Lower lobe of right lung (tissue), 2 donors: ENCODE measurements around the gene OCIAD1. TPM values are rescaled to one million over a fixed set of nuclear protein-coding genes. Genes with fewer than 3 reads are reported as not detected.

Experiments used
- ATAC-seq, 2 donors: fragments of 200-7000 bp; cut with Tn5 transposase; one replicate each; pipeline ENCODE4 v1.9.1; 2020 to 2022; ENCODE audit warnings: mild to moderate bottlenecking in 2 of 2, moderate library complexity in 2 of 2
- DNase-seq: peaks from one replicate; pipeline ENCODE4 v3.0.0-alpha.2; 2020
- H3K27ac ChIP-seq: fragments of 200-600 bp; one replicate; pipeline ENCODE4 v1.8.0; 2022
- H3K27me3 ChIP-seq: fragments of 200-600 bp; one replicate; pipeline ENCODE4 v1.8.0; 2022; ENCODE audit warnings: low read depth
- H3K36me3 ChIP-seq: fragments of 200-600 bp; one replicate; pipeline ENCODE4 v1.8.0; 2022; ENCODE audit warnings: mild to moderate bottlenecking
- H3K4me1 ChIP-seq: fragments of 200-600 bp; one replicate; pipeline ENCODE4 v1.8.0; 2022
- H3K4me3 ChIP-seq: fragments of 200-600 bp; one replicate; pipeline ENCODE4 v1.8.0; 2022; ENCODE audit warnings: mild to moderate bottlenecking
- H3K9me3 ChIP-seq: fragments of 200-600 bp; one replicate; pipeline ENCODE4 v1.8.0; 2022
- intact Hi-C: fragments of 100-400 bp; cut with DNase I; formaldehyde crosslinking; loops from one replicate; pipeline ENCODE4 v1.11.0; 2022
- total RNA-seq: library from RNA; stranded (reverse); fragmentation: NEBNext Ultra II Directional; extraction: Animal tissue kit (Norgen Biotek cat#: 25700); gene quantifications from one replicate; pipeline ENCODE4 v1.2.1, GENCODE V29; 2021
- TF ChIP-seq, protein P1 (sequence below): fragments of 200-600 bp; IDR thresholded peaks from one replicate; pipeline ENCODE4 v1.8.0; 2022; ENCODE audit warnings: antibody characterized with exemption, mild to moderate bottlenecking
- donor health status: DM: no; HTN: yes; CAD: no; lungs with severe emphysema.

Gene OCIAD1
- total RNA-seq, 1 donor from 2014 or later = 101 TPM

DNA sequence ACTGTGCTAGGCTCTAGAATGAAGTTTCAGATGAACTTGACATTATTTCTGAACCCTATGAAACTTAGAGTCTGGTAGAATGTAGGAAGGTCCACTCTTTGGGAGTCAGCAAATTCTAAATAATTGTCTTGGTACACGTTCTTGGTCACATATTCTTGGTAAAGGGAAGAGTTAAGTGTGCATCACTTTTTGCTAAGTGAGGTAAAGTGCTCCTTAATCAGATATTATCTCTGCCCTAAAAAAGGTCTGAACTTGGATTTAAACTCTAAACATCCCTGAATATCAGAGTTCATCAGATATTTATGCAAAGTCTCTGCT, 68.5 kb downstream of the OCIAD1 start:
- no peaks in the 10 kb centered on the region for H3K9me3 ChIP-seq
- H3K27ac ChIP-seq = no peak overlapping the region
- intact Hi-C loops = no loop called here
- ATAC-seq = no peak
- no peaks in the 10 kb centered on the region for H3K27me3 ChIP-seq
- H3K36me3 ChIP-seq = peaks cover 43% of the 10 kb centered on the region
- no peaks in the 10 kb centered on the region for H3K4me1 ChIP-seq
- TF ChIP-seq, protein P1, sequence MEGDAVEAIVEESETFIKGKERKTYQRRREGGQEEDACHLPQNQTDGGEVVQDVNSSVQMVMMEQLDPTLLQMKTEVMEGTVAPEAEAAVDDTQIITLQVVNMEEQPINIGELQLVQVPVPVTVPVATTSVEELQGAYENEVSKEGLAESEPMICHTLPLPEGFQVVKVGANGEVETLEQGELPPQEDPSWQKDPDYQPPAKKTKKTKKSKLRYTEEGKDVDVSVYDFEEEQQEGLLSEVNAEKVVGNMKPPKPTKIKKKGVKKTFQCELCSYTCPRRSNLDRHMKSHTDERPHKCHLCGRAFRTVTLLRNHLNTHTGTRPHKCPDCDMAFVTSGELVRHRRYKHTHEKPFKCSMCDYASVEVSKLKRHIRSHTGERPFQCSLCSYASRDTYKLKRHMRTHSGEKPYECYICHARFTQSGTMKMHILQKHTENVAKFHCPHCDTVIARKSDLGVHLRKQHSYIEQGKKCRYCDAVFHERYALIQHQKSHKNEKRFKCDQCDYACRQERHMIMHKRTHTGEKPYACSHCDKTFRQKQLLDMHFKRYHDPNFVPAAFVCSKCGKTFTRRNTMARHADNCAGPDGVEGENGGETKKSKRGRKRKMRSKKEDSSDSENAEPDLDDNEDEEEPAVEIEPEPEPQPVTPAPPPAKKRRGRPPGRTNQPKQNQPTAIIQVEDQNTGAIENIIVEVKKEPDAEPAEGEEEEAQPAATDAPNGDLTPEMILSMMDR = no peak
- DNase-seq = no peak
- no peak overlapping the region for H3K4me3 ChIP-seq

DNA sequence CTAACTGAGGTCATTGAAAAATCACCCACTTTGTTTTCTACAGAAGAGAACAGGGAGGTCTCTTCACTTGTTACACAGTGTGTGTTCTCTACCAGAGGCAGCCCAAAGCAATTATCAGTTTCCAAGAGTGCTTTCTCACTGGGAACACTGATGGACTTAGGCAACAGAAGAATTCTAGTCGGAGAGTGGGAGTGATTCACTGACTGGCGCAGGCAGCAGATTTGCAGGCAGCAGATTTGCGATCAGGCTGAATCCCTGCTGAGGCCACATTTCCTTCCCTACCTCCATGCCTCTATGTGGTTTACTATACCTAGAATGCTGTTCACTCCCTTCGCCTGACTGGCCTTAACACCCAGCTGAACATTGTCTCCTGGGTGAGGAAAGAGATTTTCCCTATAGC, 69.1 kb downstream of the OCIAD1 start:
- intact Hi-C loops = no loop called here
- DNase-seq = no peak
- H3K4me3 ChIP-seq = no peak overlapping the region
- peaks cover 43% of the 10 kb centered on the region for H3K36me3 ChIP-seq
- H3K9me3 ChIP-seq = no peaks in the 10 kb centered on the region
- ATAC-seq = no peak
- H3K27ac ChIP-seq = no peak overlapping the region
- H3K4me1 ChIP-seq = no peaks in the 10 kb centered on the region
- H3K27me3 ChIP-seq = no peaks in the 10 kb centered on the region
- TF ChIP-seq, protein P1 = no peak

DNA sequence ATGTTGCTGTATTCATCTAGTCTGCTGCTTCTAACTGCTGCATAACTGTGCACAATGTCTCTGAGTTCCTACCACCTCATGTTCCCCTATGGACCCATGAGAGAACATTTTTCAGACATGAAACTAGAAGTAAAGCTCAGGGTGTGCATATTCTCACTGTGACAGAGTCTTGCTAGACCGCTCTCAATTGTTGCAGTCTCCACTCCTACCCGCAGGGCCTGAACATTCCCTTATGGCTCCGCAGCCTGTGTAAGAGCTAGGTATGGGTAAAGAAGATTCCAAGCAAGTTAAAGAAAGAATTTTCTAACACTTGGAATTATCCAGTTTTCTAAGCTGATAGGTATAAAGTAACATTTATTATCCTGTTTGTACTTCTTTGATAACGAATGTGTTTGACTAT, 70.3 kb downstream of the OCIAD1 start:
- TF ChIP-seq, protein P1 = no peak
- intact Hi-C loops = no loop called here
- no peaks in the 10 kb centered on the region for H3K27me3 ChIP-seq
- no peaks in the 10 kb centered on the region for H3K9me3 ChIP-seq
- peaks cover 11% of the 10 kb centered on the region for H3K4me1 ChIP-seq
- no peak overlapping the region for H3K4me3 ChIP-seq
- H3K27ac ChIP-seq = no peak overlapping the region
- H3K36me3 ChIP-seq = peaks cover 39% of the 10 kb centered on the region
- DNase-seq (no peak), ATAC-seq (no peak)

DNA sequence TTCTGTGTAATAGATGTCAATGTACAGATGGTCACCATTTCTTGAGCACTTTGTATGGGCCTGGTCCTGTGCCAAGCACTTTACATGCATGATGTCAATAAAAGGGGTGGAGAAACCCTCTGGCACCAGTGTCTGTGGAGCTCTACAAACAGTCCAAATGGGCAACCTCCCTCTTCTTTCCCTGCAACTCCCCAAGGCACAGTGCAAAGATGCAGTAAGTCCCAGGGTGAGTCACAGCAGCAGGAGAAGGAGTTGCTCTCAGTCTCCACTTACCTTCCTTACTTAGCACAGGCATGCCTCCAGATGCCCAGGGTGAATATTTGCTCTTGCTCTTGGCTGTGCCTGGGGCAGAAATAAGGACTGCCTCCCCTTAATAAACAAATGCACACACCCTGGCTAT, 71.4 kb downstream of the OCIAD1 start:
- Histone ChIP-seq H3K36me3 (peaks cover 38% of the 10 kb centered on the region), H3K27ac (no peak overlapping the region), H3K27me3 (no peaks in the 10 kb centered on the region), H3K9me3 (no peaks in the 10 kb centered on the region), H3K4me1 (peaks cover 19% of the 10 kb centered on the region), H3K4me3 (no peak overlapping the region)
- TF ChIP-seq, protein P1 = no peak
- ATAC-seq = peak; percentile 24 to 66
- intact Hi-C loops = no loop called here
- no peak for DNase-seq

DNA sequence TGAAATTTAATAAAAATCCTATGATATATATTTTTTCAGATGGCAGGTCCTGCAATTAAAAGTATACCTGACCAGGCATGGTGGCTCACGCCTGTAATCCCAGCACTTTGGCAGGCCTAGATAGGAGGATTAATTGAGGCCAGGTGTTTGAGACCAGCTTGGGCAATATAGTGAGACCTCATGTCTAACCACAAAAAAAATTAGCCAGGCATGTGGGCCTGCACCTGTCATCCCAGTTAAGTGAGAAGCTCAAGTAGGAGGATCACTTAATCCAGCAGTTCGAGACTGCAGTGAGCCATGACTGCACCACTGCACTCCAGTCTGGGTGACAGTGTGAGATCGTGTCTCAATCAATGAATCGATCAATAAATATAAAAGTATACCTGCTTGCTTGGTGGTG, 73.2 kb downstream of the OCIAD1 start:
- Histone ChIP-seq H3K9me3 (no peaks in the 10 kb centered on the region), H3K36me3 (peaks cover 24% of the 10 kb centered on the region), H3K4me1 (peaks cover 19% of the 10 kb centered on the region), H3K27ac (no peak overlapping the region), H3K27me3 (no peaks in the 10 kb centered on the region), H3K4me3 (no peak overlapping the region)
- ATAC-seq (no peak), DNase-seq (no peak)
- intact Hi-C loops = no loop called here
- TF ChIP-seq, protein P1 = no peak

DNA sequence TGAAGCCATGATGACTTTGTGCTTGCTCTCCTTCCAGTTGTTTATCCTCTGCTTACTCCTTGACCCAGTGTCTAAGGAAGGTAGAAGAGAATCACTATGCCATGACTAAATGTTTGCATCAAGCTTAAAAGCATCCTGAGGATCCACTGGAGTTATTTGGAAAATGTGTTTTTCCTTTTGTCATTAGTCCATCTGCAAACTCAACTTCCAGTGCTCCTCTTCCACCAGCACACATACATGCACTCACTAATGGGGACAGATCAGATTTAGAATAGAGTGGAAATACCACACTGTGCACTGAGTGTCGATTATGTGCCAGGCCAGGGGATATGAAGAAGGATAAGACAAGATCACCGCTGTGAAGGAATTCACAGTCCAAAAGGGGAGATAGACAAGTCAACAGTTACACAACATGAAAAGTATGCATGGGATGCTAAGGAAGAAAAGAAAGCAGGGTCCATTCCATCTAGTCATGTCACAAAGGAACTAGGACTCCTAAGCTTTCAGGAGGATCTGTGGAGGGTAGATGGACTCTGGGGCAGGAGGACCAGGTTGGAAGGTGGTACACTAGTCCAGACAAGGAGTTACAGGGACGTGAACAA, 73.8 kb downstream of the OCIAD1 start:
- intact Hi-C loops = no loop called here
- Histone ChIP-seq H3K9me3 (no peaks in the 10 kb centered on the region), H3K27ac (no peak overlapping the region), H3K4me1 (peaks cover 19% of the 10 kb centered on the region), H3K36me3 (peaks cover 20% of the 10 kb centered on the region), H3K27me3 (no peaks in the 10 kb centered on the region), H3K4me3 (no peak overlapping the region)
- DNase-seq (no peak), ATAC-seq (no peak)
- TF ChIP-seq, protein P1 = no peak
